Activated effector memory CD4-positive, alpha-beta T cell treated with anti-CD3 and anti-CD28 coated beads, Interleukin-2, amount 50 U/mL, for 16 hours (primary cell): ENCODE results near the gene ARSB.

Experiments
- DNase-seq: peaks from one replicate; pipeline ENCODE4 v3.0.0-alpha.2; 2020

The ARSB gene

GRCh38 chr5:78801413-78801812 is 183.7 kb downstream of the ARSB start:
- DNase-seq = no peak

GRCh38 chr5:78799266-78800017 is 185.7 kb downstream of the ARSB start:
- DNase-seq = no peak

GRCh38 chr5:78798673-78799029 is 186.5 kb downstream of the ARSB start:
- DNase-seq = no peak

- no peak for DNase-seq
Measured at GRCh38 chr5:78797936-78798672, 187.0 kb downstream of the ARSB start.

GRCh38 chr5:78795757-78796156 is 189.4 kb downstream of the ARSB start:
- DNase-seq = no peak

GRCh38 chr5:78794693-78795215 is 190.4 kb downstream of the ARSB start:
- no peak for DNase-seq

- DNase-seq = no peak
Measured at GRCh38 chr5:78793907-78794662, 191.0 kb downstream of the ARSB start.

GRCh38 chr5:78792345-78793055 is 192.6 kb downstream of the ARSB start:
- DNase-seq = no peak

- DNase-seq = no peak
Measured at GRCh38 chr5:78791501-78792100, 193.5 kb downstream of the ARSB start.

GRCh38 chr5:78787783-78788182 is 197.3 kb downstream of the ARSB start:
- DNase-seq = no peak

GRCh38 chr5:78785454-78785853 is 199.7 kb downstream of the ARSB start:
- no peak for DNase-seq

GRCh38 chr5:78783434-78784130 is 201.5 kb downstream of the ARSB start:
- DNase-seq = no peak

GRCh38 chr5:78782728-78783127 is 202.4 kb downstream of the ARSB start:
- DNase-seq = no peak

GRCh38 chr5:78781611-78782286 is 203.4 kb downstream of the ARSB start:
- DNase-seq = no peak

GRCh38 chr5:78779771-78780616 is 205.1 kb downstream of the ARSB start:
- DNase-seq = no peak

- DNase-seq = no peak
Measured at GRCh38 chr5:78779262-78779661, 205.8 kb downstream of the ARSB start.

- DNase-seq = no peak
Measured at GRCh38 chr5:78778538-78778937, 206.6 kb downstream of the ARSB start.

GRCh38 chr5:78777901-78778300 is 207.2 kb downstream of the ARSB start:
- no peak for DNase-seq

GRCh38 chr5:78776637-78777036 is 208.5 kb downstream of the ARSB start:
- DNase-seq = no peak

GRCh38 chr5:78773655-78774054 is 211.5 kb downstream of the ARSB start:
- no peak for DNase-seq
